ENCODE results near the gene FRMD1. TPM values are rescaled to one million over a fixed set of nuclear protein-coding genes. Genes with fewer than 3 reads are reported as not detected.

FRMD1 gene
- total and polyA plus RNA-seq, 12 donors = 0.12 to 1.3 (median 0.21) TPM; not detected in 4

- no peak overlapping the region for H3K4me3 ChIP-seq
- no peak for TF ChIP-seq CTCF (IDR thresholded peaks at IDR 0.05)
- 87% methylated on average over 9 of the region's 9 CpGs for WGBS, 2 donors
- H3K4me1 ChIP-seq = peaks cover 0 to 2% (median 0%) of the 10 kb centered on the region in 9 donors
- ATAC-seq (no peak), DNase-seq (no peak)
- intact Hi-C loops (cut with DNase I) = loop anchor here in 2 of 10 donors (10.0 kb wide), 2 partner anchors 58 to 208 kb away; no protein-coding TSS in a partner anchor
- no peaks in the 10 kb centered on the region for H3K27me3 ChIP-seq
- H3K27ac ChIP-seq = no peak overlapping the region
- no peaks in the 10 kb centered on the region for H3K9me3 ChIP-seq
- H3K36me3 ChIP-seq = no peaks in the 10 kb centered on the region
Measured at GRCh38 chr6:168122521-168122920, 43.5 kb upstream of the FRMD1 start.

- intact Hi-C loops (cut with DNase I) = loop anchor here in 2 of 10 donors (10.0 kb wide), 2 partner anchors 57 to 207 kb away; no protein-coding TSS in a partner anchor
- no peak for DNase-seq
- WGBS, 2 donors = 89 to 94% methylated on average over 14 of the region's 14 CpGs
Measured at GRCh38 chr6:168122011-168122410, 43.0 kb upstream of the FRMD1 start.

GRCh38 chr6:168121303-168121665 lies 42.3 kb upstream of the FRMD1 start:
- H3K27me3 ChIP-seq = no peaks in the 10 kb centered on the region
- H3K36me3 ChIP-seq = no peaks in the 10 kb centered on the region
- H3K4me3 ChIP-seq = no peak overlapping the region
- no peak for ATAC-seq
- H3K27ac ChIP-seq = no peak overlapping the region
- TF ChIP-seq CTCF (IDR thresholded peaks at IDR 0.05) = no peak
- intact Hi-C loops (cut with DNase I) = loop anchor here in 2 of 10 donors (10.0 kb wide), 2 partner anchors 56 to 206 kb away; no protein-coding TSS in a partner anchor
- H3K9me3 ChIP-seq = no peaks in the 10 kb centered on the region
- WGBS, 2 donors = 94 to 96% methylated on average over 8 of the region's 8 CpGs
- no peak for DNase-seq
- H3K4me1 ChIP-seq = peaks cover 0 to 5% (median 0%) of the 10 kb centered on the region in 9 donors

More at GRCh38 chr6:168122011-168122410, 43.0 kb upstream of the FRMD1 start:
- Histone ChIP-seq H3K27me3 (no peaks in the 10 kb centered on the region), H3K4me1 (peaks cover 0 to 5% (median 0%) of the 10 kb centered on the region in 9 donors), H3K9me3 (no peaks in the 10 kb centered on the region), H3K27ac (no peak overlapping the region), H3K4me3 (no peak overlapping the region), H3K36me3 (no peaks in the 10 kb centered on the region)
- ATAC-seq = no peak
- TF ChIP-seq CTCF (IDR thresholded peaks at IDR 0.05) = no peak

- ATAC-seq = no peak
- intact Hi-C loops (cut with DNase I) = loop anchor here in 2 of 10 donors (10.0 kb wide), 2 partner anchors 56 to 206 kb away; no protein-coding TSS in a partner anchor
- WGBS, 2 donors = 87 to 90% methylated on average over 15 of the region's 15 CpGs
- Histone ChIP-seq H3K27ac (no peak overlapping the region), H3K27me3 (no peaks in the 10 kb centered on the region), H3K36me3 (no peaks in the 10 kb centered on the region), H3K4me3 (no peak overlapping the region), H3K9me3 (no peaks in the 10 kb centered on the region), H3K4me1 (peaks cover 0 to 5% (median 0%) of the 10 kb centered on the region in 9 donors)
- no peak for DNase-seq
- TF ChIP-seq CTCF (IDR thresholded peaks at IDR 0.05) = no peak
Measured at GRCh38 chr6:168120390-168121302, 41.6 kb upstream of the FRMD1 start.

All from heart right ventricle (tissue), 16 donors.